Fibroblast of the aortic adventitia (primary cell): ENCODE data around the gene CTNNA2. TPM values are rescaled to one million over a fixed set of nuclear protein-coding genes. Genes with fewer than 3 reads are reported as not detected.

Experiments
- DNase-seq: peaks from one replicate; pipeline ENCODE4 v3.0.0-alpha.2; 2010; ENCODE audit warnings: low read depth
- H3K4me3 ChIP-seq: 2 replicates; pipeline ENCODE4 v1.5.1; 2011; ENCODE audit warnings: low read depth, mild to moderate bottlenecking, control low read depth, low read length, moderate library complexity
- CTCF ChIP-seq: IDR thresholded peaks from 2 replicates; pipeline ENCODE4 v1.5.1; 2011; ENCODE audit warnings: mild to moderate bottlenecking, low read length, control low read depth, inconsistent platforms; ENCODE audit not compliant: insufficient read depth
- total RNA-seq: library from RNA; depleted of rRNA; stranded (reverse); fragments of >200 nt; gene quantifications from 2 replicates; pipeline ENCODE4 v1.2.3, GENCODE V29; 2012; ENCODE audit warnings: low replicate concordance

Gene CTNNA2
- total RNA-seq, 1 donor: 0.36 TPM

GRCh38 chr2:79621252-79621651 lies 108.4 kb downstream of the CTNNA2 start:
- no peak overlapping the region for H3K4me3 ChIP-seq
- DNase-seq: no peak
- no peak for TF ChIP-seq CTCF

- DNase-seq: no peak
- no peak overlapping the region for H3K4me3 ChIP-seq
- no peak for TF ChIP-seq CTCF
Observed at GRCh38 chr2:79621755-79622154, 108.9 kb downstream of the CTNNA2 start.

- DNase-seq: no peak
- TF ChIP-seq CTCF: no peak
- H3K4me3 ChIP-seq: no peak overlapping the region
Observed at GRCh38 chr2:79622508-79622907, 109.7 kb downstream of the CTNNA2 start.

GRCh38 chr2:79627237-79627636 lies 114.4 kb downstream of the CTNNA2 start:
- no peak for TF ChIP-seq CTCF
- H3K4me3 ChIP-seq: no peak overlapping the region
- no peak for DNase-seq

GRCh38 chr2:79630060-79630459 lies 117.2 kb downstream of the CTNNA2 start:
- TF ChIP-seq CTCF: no peak
- no peak for DNase-seq
- no peak overlapping the region for H3K4me3 ChIP-seq

- DNase-seq: no peak
- no peak for TF ChIP-seq CTCF
- no peak overlapping the region for H3K4me3 ChIP-seq
Observed at GRCh38 chr2:79630972-79631557, 118.2 kb downstream of the CTNNA2 start.

GRCh38 chr2:79638410-79638809 lies 125.6 kb downstream of the CTNNA2 start:
- no peak for TF ChIP-seq CTCF
- no peak for DNase-seq
- H3K4me3 ChIP-seq: no peak overlapping the region
